A673 (cell line): ENCODE data around the gene UXS1. TPM values are rescaled to one million over a fixed set of nuclear protein-coding genes. Genes with fewer than 3 reads are reported as not detected.
"Not testable (repeated sequence)": the region's sequence is repeated elsewhere in the genome, so short reads cannot be mapped to it uniquely, and the experiment has no call there.

Experiments
- BruUV-seq: library from RNA; stranded (reverse); fragments of 400-500 nt; replicated peaks from 2 replicates; lab custom pipeline; 2021; lab: Mats Ljungman, UMichigan
- CTCF ChIA-PET: fragments of 300-600 bp; sonication (Branson Sonifier 250); formaldehyde crosslinking; loops from one replicate; lab custom pipeline; 2022; ENCODE audit warnings: antibody characterized with exemption; lab: Charles Lee
- POLR2A ChIA-PET: fragments of 300-600 bp; sonication (Branson Sonifier 250); formaldehyde crosslinking; loops from one replicate; lab custom pipeline; 2022; ENCODE audit warnings: antibody characterized with exemption; ENCODE audit not compliant: low non-redundant PET; lab: Charles Lee
- DNase-seq: peaks from one replicate; pipeline ENCODE4 v3.0.0-alpha.2; 2015; ENCODE audit warnings: low spot score
- H3K27ac ChIP-seq: fragments of 200-600 bp; sonication (generic); 2 replicates; pipeline ENCODE4 v1.5.1; 2016; ENCODE audit warnings: mixed run types, low read depth, mild to moderate bottlenecking, mixed read lengths, antibody characterized with exemption, low read length; ENCODE audit not compliant: poor library complexity, severe bottlenecking
- H3K27me3 ChIP-seq: fragments of 200-600 bp; sonication (generic); replicated peaks from 2 replicates; pipeline ENCODE4 v1.6.1; 2017; ENCODE audit warnings: mixed run types, low read depth, mild to moderate bottlenecking, mixed read lengths, antibody characterized with exemption, low read length; ENCODE audit not compliant: insufficient read depth, poor library complexity
- H3K36me3 ChIP-seq: fragments of 200-600 bp; sonication (generic); 2 replicates; pipeline ENCODE4 v1.6.1; 2016; ENCODE audit warnings: mixed run types, mild to moderate bottlenecking, mixed read lengths, antibody characterized with exemption, low read length; ENCODE audit not compliant: insufficient read depth, poor library complexity, severe bottlenecking
- H3K4me1 ChIP-seq: fragments of 200-600 bp; sonication (generic); 2 replicates; pipeline ENCODE4 v1.6.1; 2017; ENCODE audit warnings: mixed run types, mild to moderate bottlenecking, mixed read lengths, antibody characterized with exemption, low read length; ENCODE audit not compliant: insufficient read depth, poor library complexity, severe bottlenecking
- H3K4me3 ChIP-seq: fragments of 200-600 bp; sonication (generic); 2 replicates; pipeline ENCODE4 v1.5.1; 2016; ENCODE audit warnings: low read depth, mixed run types, mild to moderate bottlenecking, mixed read lengths, low read length; ENCODE audit not compliant: poor library complexity, severe bottlenecking
- H3K9me3 ChIP-seq: fragments of 200-600 bp; sonication (generic); 2 replicates; pipeline ENCODE4 v1.6.1; 2016; ENCODE audit warnings: mixed run types, low read depth, mild to moderate bottlenecking, mixed read lengths, antibody characterized with exemption, low read length; ENCODE audit not compliant: poor library complexity, severe bottlenecking
- EZH2 ChIP-seq: fragments of 200-600 bp; sonication (generic); IDR thresholded peaks from 2 replicates; pipeline ENCODE4 v1.6.1; 2017; ENCODE audit warnings: borderline replicate concordance, low read depth, mild to moderate bottlenecking, mixed read lengths, antibody characterized with exemption, low read length; ENCODE audit not compliant: poor library complexity, severe bottlenecking
- intact Hi-C: fragments of 100-400 bp; cut with micrococcal nuclease; formaldehyde crosslinking; loops from one replicate; pipeline ENCODE4 v1.10.0; 2022; ENCODE audit not compliant: unreplicated experiment
- total RNA-seq: library from RNA; stranded (reverse); gene quantifications from 2 replicates; pipeline ENCODE4 v1.2.3, GENCODE V29; 2021
- TF ChIP-seq, protein P1 (sequence below): fragments of 300-800, 200-600 bp; sonication (generic); conservative IDR thresholded peaks from 2 replicates; pipeline ENCODE4 v1.5.1; 2017; ENCODE audit warnings: low read depth, mild to moderate bottlenecking, antibody characterized with exemption, low read length, moderate library complexity, mixed read lengths

Gene UXS1
- total RNA-seq, 1 experiment from 2014 or later: 48.6 TPM

- TF ChIP-seq EZH2: no peak
- TF ChIP-seq, protein P1, sequence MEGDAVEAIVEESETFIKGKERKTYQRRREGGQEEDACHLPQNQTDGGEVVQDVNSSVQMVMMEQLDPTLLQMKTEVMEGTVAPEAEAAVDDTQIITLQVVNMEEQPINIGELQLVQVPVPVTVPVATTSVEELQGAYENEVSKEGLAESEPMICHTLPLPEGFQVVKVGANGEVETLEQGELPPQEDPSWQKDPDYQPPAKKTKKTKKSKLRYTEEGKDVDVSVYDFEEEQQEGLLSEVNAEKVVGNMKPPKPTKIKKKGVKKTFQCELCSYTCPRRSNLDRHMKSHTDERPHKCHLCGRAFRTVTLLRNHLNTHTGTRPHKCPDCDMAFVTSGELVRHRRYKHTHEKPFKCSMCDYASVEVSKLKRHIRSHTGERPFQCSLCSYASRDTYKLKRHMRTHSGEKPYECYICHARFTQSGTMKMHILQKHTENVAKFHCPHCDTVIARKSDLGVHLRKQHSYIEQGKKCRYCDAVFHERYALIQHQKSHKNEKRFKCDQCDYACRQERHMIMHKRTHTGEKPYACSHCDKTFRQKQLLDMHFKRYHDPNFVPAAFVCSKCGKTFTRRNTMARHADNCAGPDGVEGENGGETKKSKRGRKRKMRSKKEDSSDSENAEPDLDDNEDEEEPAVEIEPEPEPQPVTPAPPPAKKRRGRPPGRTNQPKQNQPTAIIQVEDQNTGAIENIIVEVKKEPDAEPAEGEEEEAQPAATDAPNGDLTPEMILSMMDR: no peak
- no TSS peak for BruUV-seq
- DNase-seq: no peak
- Histone ChIP-seq H3K27me3 (no peaks in the 10 kb centered on the region), H3K9me3 (no peaks in the 10 kb centered on the region), H3K4me1 (no peaks in the 10 kb centered on the region), H3K36me3 (no peaks in the 10 kb centered on the region), H3K27ac (no peak overlapping the region), H3K4me3 (no peak overlapping the region)
- CTCF ChIA-PET: no interaction called here
- POLR2A ChIA-PET: no interaction called here
- intact Hi-C loops: no loop called here
These were observed 55.4 kb downstream of the UXS1 start for GRCh38 chr2:106138543-106139237.

GRCh38 chr2:106137731-106138521 lies 56.2 kb downstream of the UXS1 start:
- H3K27me3 ChIP-seq: no peaks in the 10 kb centered on the region
- no peak for TF ChIP-seq EZH2
- TF ChIP-seq, protein P1: no peak
- BruUV-seq: no TSS peak
- no peak for DNase-seq
- H3K27ac ChIP-seq: no peak overlapping the region
- no peak overlapping the region for H3K4me3 ChIP-seq
- intact Hi-C loops: no loop called here
- H3K36me3 ChIP-seq: no peaks in the 10 kb centered on the region
- POLR2A ChIA-PET: no interaction called here
- H3K4me1 ChIP-seq: no peaks in the 10 kb centered on the region
- CTCF ChIA-PET: no interaction called here
- H3K9me3 ChIP-seq: no peaks in the 10 kb centered on the region

GRCh38 chr2:106131192-106131591 lies 62.9 kb downstream of the UXS1 start:
- BruUV-seq: not testable (repeated sequence)

More at GRCh38 chr2:106131192-106131591, 62.9 kb downstream of the UXS1 start:
- intact Hi-C loops, H3K36me3 ChIP-seq, H3K9me3 ChIP-seq, DNase-seq, H3K27ac ChIP-seq, H3K27me3 ChIP-seq, H3K4me1 ChIP-seq, CTCF ChIA-PET, H3K4me3 ChIP-seq, POLR2A ChIA-PET: not testable (repeated sequence)
